CD4-positive, alpha-beta T cell treated with Interleukin-17A for 4 hours (primary cell): ENCODE results near the gene CLBA1.
"Not testable (repeated sequence)": the region's sequence is repeated elsewhere in the genome, so short reads cannot be mapped to it uniquely, and the experiment has no call there.

Experiments
- DNase-seq: peaks from one replicate; pipeline ENCODE4 v3.0.0-alpha.2; 2020; ENCODE audit warnings: mixed read lengths

CLBA1 gene

GRCh38 chr14:105026802-105027563, 41.4 kb downstream of the CLBA1 start:
- no peak for DNase-seq

DNA sequence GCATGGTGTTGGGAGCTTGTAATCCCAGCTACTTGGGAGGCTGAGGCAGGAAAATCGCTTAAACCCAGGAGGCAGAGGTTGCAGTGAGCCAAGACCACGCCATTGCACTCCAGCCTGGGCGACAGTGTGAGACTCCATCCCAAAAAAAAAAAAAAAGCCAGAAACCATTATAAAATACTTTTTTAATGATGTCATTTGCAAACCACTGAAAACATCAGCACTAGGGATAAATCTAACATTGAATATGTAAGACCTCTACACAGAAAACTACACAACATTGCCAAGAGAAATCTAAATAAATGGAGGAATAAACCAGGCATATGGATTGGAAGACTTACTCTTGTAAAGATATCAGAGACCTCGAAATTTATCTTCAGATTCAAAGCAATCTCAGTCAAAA, 42.1 kb downstream of the CLBA1 start:
- not testable (repeated sequence) for DNase-seq

- DNase-seq: no peak
Observed at GRCh38 chr14:105028251-105028927, 42.8 kb downstream of the CLBA1 start.

GRCh38 chr14:105029402-105029801, 43.8 kb downstream of the CLBA1 start:
- no peak for DNase-seq

GRCh38 chr14:105030194-105030593, 44.6 kb downstream of the CLBA1 start:
- DNase-seq: no peak

DNA sequence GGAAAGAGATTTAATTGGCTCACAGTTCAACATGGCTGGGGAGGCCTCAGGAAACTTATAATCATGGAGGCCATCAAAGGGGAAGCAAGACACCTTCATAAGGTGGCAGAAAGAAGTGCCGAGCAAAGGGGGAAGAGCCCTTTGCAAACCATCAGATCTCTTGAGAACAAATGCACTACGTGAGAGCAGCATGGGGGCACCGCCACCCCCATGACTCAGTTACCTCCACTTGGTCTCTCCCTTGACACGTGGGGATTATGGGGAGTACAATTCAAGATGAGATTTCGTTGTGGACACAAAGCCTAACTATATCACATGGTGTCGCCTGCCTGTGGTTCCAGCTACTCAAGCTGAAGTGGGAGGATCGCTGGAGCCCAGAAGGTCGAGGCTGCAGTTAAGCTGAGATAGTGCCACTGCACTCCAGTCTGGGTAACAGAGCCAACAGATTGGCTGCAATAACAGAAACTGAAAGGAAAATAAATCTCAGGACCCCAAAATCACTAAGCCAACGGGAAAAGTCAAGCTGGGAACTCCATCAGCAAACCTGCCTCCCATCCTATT, 45.3 kb downstream of the CLBA1 start:
- DNase-seq: no peak

DNA sequence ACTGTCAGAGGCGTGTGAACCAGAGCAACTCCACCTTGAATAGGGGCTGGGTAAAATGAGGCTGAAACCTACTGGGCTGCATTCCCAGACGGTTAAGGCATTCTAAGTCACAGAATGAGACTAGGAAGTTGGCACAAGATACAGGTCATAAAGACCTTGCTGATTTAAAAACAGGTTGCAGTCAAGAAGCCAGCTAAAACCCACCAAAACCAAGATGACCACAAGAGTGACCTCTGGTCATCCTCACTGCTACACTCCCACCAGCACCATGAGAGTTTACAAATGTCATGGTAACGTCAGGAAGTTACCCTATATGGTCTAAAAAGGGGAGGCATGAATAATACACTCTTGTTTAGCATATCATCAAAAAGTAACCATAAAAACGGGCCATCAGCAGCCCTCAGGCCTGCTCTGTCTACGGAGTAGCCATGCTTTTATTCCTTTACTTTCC, 46.9 kb downstream of the CLBA1 start:
- not testable (repeated sequence) for DNase-seq

- peak; percentile 44 for DNase-seq
Observed at GRCh38 chr14:105033412-105033900, 47.9 kb downstream of the CLBA1 start.

- DNase-seq: no peak
Observed at GRCh38 chr14:105034315-105035039, 48.9 kb downstream of the CLBA1 start.

DNA sequence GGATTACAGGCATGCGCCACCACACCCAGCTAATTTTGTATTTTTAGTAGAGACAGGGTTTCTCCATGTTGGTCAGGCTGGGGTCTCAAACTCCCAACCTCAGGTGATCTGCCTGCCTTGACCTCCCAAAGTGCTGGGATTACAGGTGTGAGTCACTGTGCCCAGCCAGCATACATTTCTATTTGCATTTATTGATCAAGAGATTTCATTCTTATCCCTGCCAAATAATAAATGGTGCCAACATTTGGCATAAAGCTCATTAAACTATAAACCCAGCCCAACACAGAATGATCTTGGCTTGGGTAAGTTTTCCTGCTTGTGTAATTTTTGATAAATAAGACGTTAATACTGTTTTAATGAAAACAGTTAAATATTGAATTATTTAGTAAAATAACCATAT, 50.0 kb downstream of the CLBA1 start:
- not testable (repeated sequence) for DNase-seq

- no peak for DNase-seq
Observed at GRCh38 chr14:105039458-105040205, 54.0 kb downstream of the CLBA1 start.

DNA sequence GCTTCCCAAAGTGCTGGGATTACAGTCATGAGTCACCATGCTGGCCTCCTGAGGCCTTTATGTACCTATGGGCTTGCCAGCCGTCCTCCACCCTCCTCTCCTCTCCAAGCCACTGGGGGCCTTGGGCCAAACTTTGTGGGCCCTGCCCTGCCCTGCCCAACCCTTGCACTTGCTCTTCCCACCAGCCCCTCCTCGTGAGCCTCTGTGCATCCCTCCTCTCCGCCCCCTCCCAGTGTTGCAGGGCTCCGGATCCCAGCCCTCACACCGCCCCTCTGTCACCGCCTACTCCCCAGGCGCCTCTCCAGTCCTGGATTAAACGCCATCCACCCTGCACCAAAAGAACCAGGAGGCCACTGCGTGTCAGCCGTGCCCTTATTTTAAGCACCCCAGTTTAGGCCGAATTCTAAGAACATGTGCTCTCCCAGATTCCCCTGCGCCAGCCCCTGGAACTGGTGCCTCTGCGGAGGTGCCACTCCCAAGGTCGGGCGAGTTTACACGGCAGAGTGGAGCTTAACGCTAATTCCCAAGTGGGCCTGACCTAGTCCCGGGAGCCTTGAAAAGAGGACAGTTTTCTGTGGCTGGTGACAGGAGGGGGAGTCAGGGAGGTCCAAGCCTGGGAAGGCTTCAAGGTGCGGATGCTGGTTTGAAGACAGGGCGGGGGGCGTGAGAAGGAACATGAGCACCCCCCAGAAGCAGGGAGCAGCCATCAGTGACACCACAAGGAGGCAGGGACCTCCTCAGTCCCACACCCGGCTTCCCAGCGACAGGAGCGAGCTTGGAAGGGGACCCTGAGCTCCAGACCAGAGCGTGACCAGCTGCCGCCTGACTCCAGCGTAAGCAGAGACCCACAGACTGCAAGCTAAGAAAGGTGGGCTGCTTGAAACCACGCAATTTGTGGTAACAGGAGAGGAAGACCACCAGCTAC, 56.5 kb downstream of the CLBA1 start:
- no peak for DNase-seq

GRCh38 chr14:105042813-105043212, 57.2 kb downstream of the CLBA1 start:
- no peak for DNase-seq

DNA sequence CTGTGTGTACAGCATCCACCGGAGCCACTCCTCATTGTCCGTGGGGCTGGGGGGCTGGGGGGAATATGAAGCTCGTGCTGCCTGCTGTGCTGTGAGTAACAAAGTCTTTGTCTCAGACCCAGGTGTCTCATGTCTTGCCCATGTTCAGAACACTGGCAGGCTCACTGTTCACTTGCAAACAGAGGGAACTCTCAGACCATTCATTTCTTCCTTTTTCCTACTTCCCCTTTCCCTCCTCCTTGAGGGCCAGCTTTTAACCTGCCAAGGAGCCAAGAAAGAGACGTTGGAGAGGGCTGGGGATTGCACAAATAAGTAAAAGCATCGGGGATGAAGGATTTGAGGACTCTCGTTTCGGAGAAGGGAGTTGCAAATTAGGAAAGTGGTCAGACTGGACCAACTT, 58.1 kb downstream of the CLBA1 start:
- no peak for DNase-seq
